Brain microvascular endothelial cell (primary cell): ENCODE measurements around the gene CCDC159.

Experiments used
- DNase-seq: peaks from one replicate; pipeline ENCODE4 v3.0.0-alpha.2; 2020
- H3K27ac ChIP-seq: fragments of 250-450 bp; sonication (Bioruptor Pico); 2 replicates; pipeline ENCODE4 v1.5.1; 2020; ENCODE audit warnings: mild to moderate bottlenecking, moderate library complexity
- H3K27me3 ChIP-seq: fragments of 250-450 bp; sonication (Bioruptor Pico); replicated peaks from 2 replicates; pipeline ENCODE4 v1.5.1; 2020; ENCODE audit warnings: mild to moderate bottlenecking
- H3K36me3 ChIP-seq: fragments of 250-450 bp; sonication (Bioruptor Pico); replicated peaks from 2 replicates; pipeline ENCODE4 v1.5.1; 2020; ENCODE audit warnings: mild to moderate bottlenecking
- H3K4me3 ChIP-seq: 2 replicates; pipeline ENCODE4 v1.5.1; 2011; ENCODE audit warnings: low read depth, mild to moderate bottlenecking, control low read depth, low read length, moderate library complexity
- CTCF ChIP-seq: IDR thresholded peaks from 2 replicates; pipeline ENCODE4 v1.5.1; 2011; ENCODE audit warnings: low read depth, mild to moderate bottlenecking, moderate library complexity, low read length, control low read depth, inconsistent platforms; ENCODE audit errors: missing control alignments
- in situ Hi-C: cut with HindIII; loops from 2 replicates; pipeline ENCODE4 v1.10.0; 2017; ENCODE audit warnings: low sequenced_read_pairs, low pct_ligation_motif_present

The CCDC159 gene

GRCh38 chr19:11321191-11322126 is 24.9 kb upstream of the CCDC159 start:
- DNase-seq = no peak
- H3K4me3 ChIP-seq = no peak overlapping the region
- TF ChIP-seq CTCF = no peak
- no peaks in the 10 kb centered on the region for H3K27me3 ChIP-seq
- H3K27ac ChIP-seq = no peak overlapping the region
- H3K36me3 ChIP-seq = no peaks in the 10 kb centered on the region
- in situ Hi-C loops = no loop called here

DNA sequence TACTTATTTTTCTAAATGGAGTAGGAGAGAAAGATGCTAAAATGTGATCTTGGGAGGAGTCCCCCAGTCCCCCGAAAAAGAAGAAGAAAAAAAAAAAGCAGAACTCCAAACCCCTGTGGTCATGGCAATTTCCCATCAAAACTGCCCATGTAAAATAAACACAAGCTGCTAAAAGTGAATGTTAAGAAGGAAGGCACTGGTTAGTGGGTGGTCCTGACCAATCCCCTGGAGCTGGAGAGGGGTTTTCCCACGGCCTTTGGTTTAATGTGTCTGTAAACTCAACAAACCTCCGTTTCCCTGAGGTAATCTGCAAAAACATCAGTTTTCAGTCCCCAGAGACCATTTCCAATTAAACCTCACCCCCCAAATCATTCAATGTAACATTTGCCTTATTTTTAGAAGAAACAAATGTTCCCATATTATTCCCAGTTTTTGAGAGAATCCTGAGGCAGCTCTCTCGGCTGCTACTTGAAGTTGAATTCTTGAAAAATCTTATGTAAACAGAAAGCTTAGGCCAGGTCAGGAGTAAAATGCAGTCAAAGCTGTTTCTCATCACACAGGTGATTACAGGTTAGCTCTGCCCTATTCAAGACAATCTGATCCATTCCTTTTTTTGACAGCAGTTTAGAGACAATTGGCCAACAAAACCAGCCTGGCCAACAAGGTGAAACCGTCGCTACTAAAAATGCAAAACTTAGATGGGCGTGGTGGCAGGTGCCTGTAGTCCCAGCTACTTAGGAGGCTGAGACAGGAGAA is 23.9 kb upstream of the CCDC159 start:
- no peak overlapping the region for H3K4me3 ChIP-seq
- no peak for DNase-seq
- in situ Hi-C loops = no loop called here

GRCh38 chr19:11323601-11324078 is 22.7 kb upstream of the CCDC159 start:
- H3K27me3 ChIP-seq = no peaks in the 10 kb centered on the region
- in situ Hi-C loops = no loop called here
- no peaks in the 10 kb centered on the region for H3K36me3 ChIP-seq
- TF ChIP-seq CTCF = peak; percentile 5
- H3K4me3 ChIP-seq = no peak overlapping the region
- DNase-seq = no peak
- no peak overlapping the region for H3K27ac ChIP-seq

More for the DNA sequence above, 23.9 kb upstream of the CCDC159 start:
- H3K36me3 ChIP-seq = no peaks in the 10 kb centered on the region
- H3K27me3 ChIP-seq = no peaks in the 10 kb centered on the region
- no peak for TF ChIP-seq CTCF
- H3K27ac ChIP-seq = no peak overlapping the region

DNA sequence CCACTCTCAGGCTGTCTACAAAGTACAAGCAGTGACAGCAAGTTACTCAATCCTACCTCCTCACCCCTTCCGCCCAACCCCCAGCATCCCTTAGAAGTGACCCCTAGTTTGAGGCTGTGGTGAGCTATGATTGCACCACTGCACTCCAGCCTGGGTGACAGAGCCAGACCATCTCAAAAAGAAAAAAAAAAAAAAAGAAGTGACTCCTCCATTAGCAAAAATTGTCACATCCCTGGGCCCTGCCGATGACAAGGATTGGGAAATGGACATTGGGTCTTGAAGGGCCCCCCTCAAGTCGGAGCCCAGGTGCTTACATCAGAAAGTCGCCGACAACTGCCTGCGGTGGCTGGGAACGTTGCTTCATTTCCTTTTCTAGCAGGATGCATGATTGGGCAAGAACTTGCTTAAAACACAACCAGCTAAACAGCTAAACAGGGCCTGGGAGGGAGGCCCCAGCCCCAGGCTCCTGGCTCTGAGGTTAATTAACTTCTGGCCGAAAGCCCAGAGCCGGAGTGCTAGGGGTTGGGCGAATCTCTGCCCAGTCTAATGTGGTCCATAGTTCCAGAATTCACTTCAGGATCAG is 22.1 kb upstream of the CCDC159 start:
- peak; percentile 65 for DNase-seq
- Histone ChIP-seq H3K4me3 (peak overlapping the region; percentile 9), H3K36me3 (no peaks in the 10 kb centered on the region), H3K27ac (no peak overlapping the region), H3K27me3 (no peaks in the 10 kb centered on the region)
- TF ChIP-seq CTCF = no peak
- in situ Hi-C loops = no loop called here

DNA sequence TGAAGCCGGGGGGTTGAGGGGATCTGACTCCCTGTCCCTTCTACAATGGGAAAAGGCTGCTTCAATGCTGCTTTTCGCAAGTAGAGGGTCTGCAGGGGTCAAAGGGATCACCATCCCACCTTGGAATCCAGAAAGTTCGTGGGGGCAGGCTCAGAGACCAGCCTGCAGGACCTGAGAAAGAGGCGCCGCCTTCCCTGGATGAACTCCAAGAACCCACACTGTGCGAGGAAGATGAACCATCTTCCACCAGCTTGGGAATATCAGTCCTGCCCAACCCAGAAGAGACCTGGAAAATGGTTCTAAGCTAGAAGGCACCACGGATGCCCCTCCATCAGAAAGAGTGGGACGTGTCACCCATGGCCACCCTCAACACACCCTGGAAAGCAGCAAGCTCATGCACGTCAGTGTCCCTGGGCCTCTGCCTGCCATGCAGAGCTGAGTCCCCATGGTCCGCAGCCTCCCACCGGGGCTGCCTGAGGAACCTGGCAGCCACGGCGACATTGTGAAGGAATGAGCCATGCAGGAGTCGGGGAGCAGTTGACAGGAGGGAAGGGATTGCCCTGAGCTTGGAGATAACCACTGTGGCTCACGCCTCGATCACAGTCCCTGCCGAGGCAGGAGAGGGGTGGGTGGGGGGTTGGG is 21.4 kb upstream of the CCDC159 start:
- Histone ChIP-seq H3K4me3 (no peak overlapping the region), H3K36me3 (no peaks in the 10 kb centered on the region), H3K27ac (no peak overlapping the region), H3K27me3 (no peaks in the 10 kb centered on the region)
- TF ChIP-seq CTCF = no peak
- in situ Hi-C loops = no loop called here
- DNase-seq = no peak
